ENCODE data around the gene MILR1. TPM values are rescaled to one million over a fixed set of nuclear protein-coding genes. Genes with fewer than 3 reads are reported as not detected.
"Not testable (repeated sequence)": the region's sequence is repeated elsewhere in the genome, so short reads cannot be mapped to it uniquely, and the experiment has no call there.

MILR1 gene
- total RNA-seq, 1 experiment from 2014 or later: 3.8 TPM

DNA sequence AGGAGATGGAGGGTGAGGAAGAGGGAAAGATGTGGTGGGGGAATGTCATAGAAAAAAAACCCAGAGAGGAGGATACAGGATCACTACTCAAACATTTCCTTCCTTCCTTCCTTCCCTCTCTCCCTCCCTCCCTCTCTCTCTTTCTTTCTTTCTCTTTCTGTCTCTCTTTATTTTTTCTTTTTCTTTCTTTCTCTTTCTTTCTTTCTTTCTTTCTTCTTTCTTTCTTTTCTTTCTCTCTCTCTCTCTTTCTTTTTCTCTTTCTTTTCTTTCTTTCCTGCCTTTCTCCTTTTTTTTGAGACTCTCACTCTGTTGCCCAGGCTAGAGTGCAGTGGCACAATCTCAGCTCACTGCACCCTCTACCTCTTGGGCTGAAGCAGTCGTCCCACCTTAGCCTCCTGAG lies 17.9 kb downstream of the MILR1 start:
- intact Hi-C loops (cut with micrococcal nuclease); RAD21 ChIA-PET (ENCODE audit: low non-redundant PET in 1 of 2, low total read pairs in 2 of 2, uncharacterized antibody in 2 of 2, unreplicated experiment in 2 of 2); H2AFZ ChIP-seq (ENCODE audit: low read depth, low read length, poor library complexity, severe bottlenecking); H3K27me3 ChIP-seq (ENCODE audit: insufficient read depth, low read length); H4K20me1 ChIP-seq (ENCODE audit: insufficient read depth); DNase-seq (ENCODE audit: low read depth, low spot score); BruUV-seq (replicated peaks); H3K79me2 ChIP-seq (ENCODE audit: insufficient read depth, low read length); H3K9ac ChIP-seq (ENCODE audit: low read length); H3K4me3 ChIP-seq (replicated peaks in 1 of 2; ENCODE audit: low read depth in 1 of 2, low read length in 2 of 2); H3K4me2 ChIP-seq (ENCODE audit: low read length); H3K9me3 ChIP-seq (ENCODE audit: control insufficient read depth in 1 of 2, insufficient read depth in 1 of 2, low read depth in 1 of 2, low read length in 2 of 2); POLR2A ChIA-PET; H3K36me3 ChIP-seq (ENCODE audit: control insufficient read depth in 1 of 2, insufficient read depth in 2 of 2, low read length in 2 of 2); H3K27ac ChIP-seq (ENCODE audit: low read depth, low read length); ATAC-seq; H3K9me2 ChIP-seq (ENCODE audit: insufficient read depth): not testable (repeated sequence)
- CTCF ChIA-PET: interaction anchor here (1.9 kb wide), 1 partner anchor 24 kb away, joined by 8 read pairs; no protein-coding TSS in a partner anchor
- peaks cover 4 to 11% of the 10 kb centered on the region in 2 experiments; a peak in 2 of 4 replicates for H3K4me1 ChIP-seq (ENCODE audit: control insufficient read depth in 1 of 2, insufficient read depth in 2 of 2, low read length in 2 of 2)

GRCh38 chr17:64470625-64471024 lies 21.7 kb downstream of the MILR1 start:
- TF ChIP-seq SIN3A (IDR thresholded peaks at IDR 0.05; ENCODE audit: low read depth) (no peak), CTCF (IDR thresholded peaks at IDR 0.05 in 2 of 3, conservative IDR thresholded peaks at IDR 0.05 in 1 of 3; ENCODE audit: borderline replicate concordance in 1 of 3, insufficient read depth in 1 of 3, low read depth in 2 of 3, low read length in 2 of 3) (no peak), EGR1 (IDR thresholded peaks at IDR 0.05; ENCODE audit: low read depth) (no peak), SRF (IDR thresholded peaks at IDR 0.05; ENCODE audit: low read depth) (no peak), REST (IDR thresholded peaks at IDR 0.05; ENCODE audit: low read depth) (no peak), ZFX (IDR thresholded peaks at IDR 0.05) (no peak), RAD21 (IDR thresholded peaks at IDR 0.05; ENCODE audit: low read depth) (no peak), POLR2A (IDR thresholded peaks at IDR 0.05; ENCODE audit: borderline replicate concordance, extremely low read depth, insufficient read depth, insufficient read length) (no peak), FOSL1 (IDR thresholded peaks at IDR 0.05; ENCODE audit: low read depth) (no peak), EZH2phosphoT487 (IDR thresholded peaks at IDR 0.05; ENCODE audit: borderline replicate concordance) (no peak)
- H3K27me3 ChIP-seq (ENCODE audit: insufficient read depth, low read length): no peaks in the 10 kb centered on the region
- H4K20me1 ChIP-seq (ENCODE audit: insufficient read depth): no peaks in the 10 kb centered on the region
- RAD21 ChIA-PET (ENCODE audit: low non-redundant PET in 1 of 2, low total read pairs in 2 of 2, uncharacterized antibody in 2 of 2, unreplicated experiment in 2 of 2): no interaction called here
- no peak overlapping the region for H3K4me2 ChIP-seq (ENCODE audit: low read length)
- ATAC-seq (no peak), DNase-seq (ENCODE audit: low read depth, low spot score) (no peak)
- no peak overlapping the region for H2AFZ ChIP-seq (ENCODE audit: low read depth, low read length, poor library complexity, severe bottlenecking)
- no peaks in the 10 kb centered on the region for H3K79me2 ChIP-seq (ENCODE audit: insufficient read depth, low read length)
- H3K9me2 ChIP-seq (ENCODE audit: insufficient read depth): no peaks in the 10 kb centered on the region
- no peaks in the 10 kb centered on the region for H3K36me3 ChIP-seq (ENCODE audit: control insufficient read depth in 1 of 2, insufficient read depth in 2 of 2, low read length in 2 of 2)
- H3K27ac ChIP-seq (ENCODE audit: low read depth, low read length): no peak overlapping the region
- POLR2A ChIA-PET: no interaction called here
- intact Hi-C loops (cut with micrococcal nuclease): no loop called here
- peaks cover 4 to 10% of the 10 kb centered on the region in 2 experiments; a peak in 2 of 4 replicates for H3K4me1 ChIP-seq (ENCODE audit: control insufficient read depth in 1 of 2, insufficient read depth in 2 of 2, low read length in 2 of 2)
- no peak overlapping the region for H3K4me3 ChIP-seq (replicated peaks in 1 of 2; ENCODE audit: low read depth in 1 of 2, low read length in 2 of 2)
- CTCF ChIA-PET: no interaction called here
- H3K9me3 ChIP-seq (ENCODE audit: control insufficient read depth in 1 of 2, insufficient read depth in 1 of 2, low read depth in 1 of 2, low read length in 2 of 2): no peaks in the 10 kb centered on the region
- no peak overlapping the region for H3K9ac ChIP-seq (ENCODE audit: low read length)
- no TSS peak for BruUV-seq (replicated peaks)

Data from HCT116 (cell line).